WTC11 (cell line): ENCODE data around the gene LRP1. TPM values are rescaled to one million over a fixed set of nuclear protein-coding genes. Genes with fewer than 3 reads are reported as not detected.

Experiments used
- ATAC-seq: fragments of 200-7000 bp; cut with Tn5 transposase; 2 replicates; pipeline ENCODE4 v1.10.0; 2021; ENCODE audit warnings: mild to moderate bottlenecking, moderate library complexity
- CTCF ChIA-PET: fragments of 300-600 bp; sonication (Branson Sonifier 250); formaldehyde crosslinking; loops from one replicate; lab custom pipeline; 2021; ENCODE audit warnings: antibody characterized with exemption; lab: Charles Lee
- POLR2A ChIA-PET: fragments of 350-600 bp; sonication (Branson Sonifier 250); formaldehyde crosslinking; loops from one replicate; lab custom pipeline; 2021; ENCODE audit warnings: antibody characterized with exemption; lab: Charles Lee
- DNase-seq: peaks from one replicate; pipeline ENCODE4 v3.0.0; 2021; ENCODE audit warnings: low spot score
- H3K27ac Mint-ChIP-seq: 2 replicates; pipeline ENCODE4 v1.8.0; 2021; ENCODE audit warnings: mixed read lengths
- H3K27me3 Mint-ChIP-seq: 2 replicates; pipeline ENCODE4 v1.8.0; 2021; ENCODE audit warnings: low read depth, mild to moderate bottlenecking, moderate library complexity, mixed read lengths
- H3K36me3 Mint-ChIP-seq: 2 replicates; pipeline ENCODE4 v1.8.0; 2021; ENCODE audit warnings: mixed read lengths
- H3K4me1 Mint-ChIP-seq: 2 replicates; pipeline ENCODE4 v1.8.0; 2022; ENCODE audit warnings: mixed read lengths
- H3K4me3 Mint-ChIP-seq: 2 replicates; pipeline ENCODE4 v1.8.0; 2021; ENCODE audit warnings: mild to moderate bottlenecking, moderate library complexity, mixed read lengths
- H3K9me3 Mint-ChIP-seq: 2 replicates; pipeline ENCODE4 v1.8.0; 2021; ENCODE audit warnings: mixed read lengths
- CBFB ChIP-seq: sonication (generic); formaldehyde crosslinking; IDR thresholded peaks from 2 replicates; pipeline ENCODE4 v1.8.1; 2022; ENCODE audit warnings: mild to moderate bottlenecking, low read depth, missing genetic modification reagents
- CREM ChIP-seq: sonication (generic); formaldehyde crosslinking; IDR thresholded peaks from 2 replicates; pipeline ENCODE4 v1.8.1; 2022; ENCODE audit warnings: mild to moderate bottlenecking, missing genetic modification reagents, moderate library complexity
- ESRRA ChIP-seq: sonication (generic); formaldehyde crosslinking; IDR thresholded peaks from 2 replicates; pipeline ENCODE4 v1.8.1; 2022; ENCODE audit warnings: mild to moderate bottlenecking, missing genetic modification reagents, borderline replicate concordance
- FOXK1 ChIP-seq: sonication (generic); formaldehyde crosslinking; IDR thresholded peaks from 2 replicates; pipeline ENCODE4 v1.8.0; 2022; ENCODE audit warnings: mild to moderate bottlenecking, moderate library complexity, missing genetic modification reagents
- RELA ChIP-seq: sonication (generic); formaldehyde crosslinking; IDR thresholded peaks from 2 replicates; pipeline ENCODE4 v1.8.1; 2022; ENCODE audit warnings: missing genetic modification reagents, mild to moderate bottlenecking, borderline replicate concordance
- RORB ChIP-seq: fragments of 250-450 bp; sonication (Bioruptor Pico); IDR thresholded peaks from 2 replicates; pipeline ENCODE4 v1.9.0; 2021; ENCODE audit warnings: mild to moderate bottlenecking
- SMAD4 ChIP-seq: sonication (generic); formaldehyde crosslinking; IDR thresholded peaks from 2 replicates; pipeline ENCODE4 v1.8.0; 2022; ENCODE audit warnings: mild to moderate bottlenecking, missing genetic modification reagents
- ZNF121 ChIP-seq: sonication (generic); formaldehyde crosslinking; IDR thresholded peaks from 2 replicates; pipeline ENCODE4 v1.8.0; 2023; ENCODE audit warnings: missing genetic modification reagents
- ZNF219 ChIP-seq: sonication (generic); formaldehyde crosslinking; IDR thresholded peaks from 2 replicates; pipeline ENCODE4 v1.8.0; 2023; ENCODE audit warnings: missing genetic modification reagents, mild to moderate bottlenecking, borderline replicate concordance
- ZNF263 ChIP-seq: sonication (generic); formaldehyde crosslinking; IDR thresholded peaks from 2 replicates; pipeline ENCODE4 v1.8.1; 2022; ENCODE audit warnings: low read depth, mild to moderate bottlenecking, moderate library complexity, missing genetic modification reagents
- ZNF317 ChIP-seq: sonication (generic); formaldehyde crosslinking; IDR thresholded peaks from 2 replicates; pipeline ENCODE4 v1.8.1; 2023; ENCODE audit warnings: low read depth, mild to moderate bottlenecking, moderate library complexity, missing genetic modification reagents, borderline replicate concordance
- ZNF396 ChIP-seq: fragments of 250-450 bp; sonication (Bioruptor Pico); IDR thresholded peaks from 2 replicates; pipeline ENCODE4 v1.8.0; 2021; ENCODE audit warnings: mild to moderate bottlenecking, moderate library complexity, borderline replicate concordance
- total RNA-seq: library from RNA; stranded (reverse); gene quantifications from 3 replicates; pipeline ENCODE4 v1.2.3, GENCODE V29; 2021
- TF ChIP-seq, protein P1 (sequence below): sonication (generic); formaldehyde crosslinking; IDR thresholded peaks from 2 replicates; pipeline ENCODE4 v1.8.1; 2023; ENCODE audit warnings: mild to moderate bottlenecking, moderate library complexity, missing genetic modification reagents
- TF ChIP-seq, protein P2 (sequence below): fragments of 250-450 bp; sonication (Bioruptor Pico); IDR thresholded peaks from 2 replicates; pipeline ENCODE4 v1.9.0; 2021; ENCODE audit warnings: moderate library complexity, mild to moderate bottlenecking, inconsistent platforms, borderline replicate concordance
- TF ChIP-seq, protein P3 (sequence below): sonication (generic); formaldehyde crosslinking; IDR thresholded peaks from 2 replicates; pipeline ENCODE4 v1.8.1; 2022; ENCODE audit warnings: low read depth, mild to moderate bottlenecking, moderate library complexity, missing genetic modification reagents, borderline replicate concordance
- TF ChIP-seq, protein P4 (sequence below): sonication (generic); formaldehyde crosslinking; IDR thresholded peaks from 2 replicates; pipeline ENCODE4 v1.8.0; 2022; ENCODE audit warnings: mild to moderate bottlenecking, missing genetic modification reagents
- TF ChIP-seq, protein P5 (sequence below): fragments of 200-600 bp; IDR thresholded peaks from 2 replicates; pipeline ENCODE4 v1.8.0; 2022; ENCODE audit warnings: antibody characterized with exemption
- TF ChIP-seq, protein P6 (sequence below): fragments of 250-450 bp; sonication (Bioruptor Pico); IDR thresholded peaks from 2 replicates; pipeline ENCODE4 v1.9.0; 2021; ENCODE audit warnings: mild to moderate bottlenecking
- TF ChIP-seq, protein P7 (sequence below): fragments of 250-450 bp; sonication (Bioruptor Pico); IDR thresholded peaks from 2 replicates; pipeline ENCODE4 v1.9.0; 2021; ENCODE audit warnings: mild to moderate bottlenecking
- TF ChIP-seq, protein P8 (sequence below): sonication (generic); formaldehyde crosslinking; IDR thresholded peaks from 2 replicates; pipeline ENCODE4 v1.8.1; 2023; ENCODE audit warnings: mild to moderate bottlenecking, missing genetic modification reagents, moderate library complexity

The LRP1 gene
- total RNA-seq, 1 experiment from 2014 or later, result 120 TPM

DNA sequence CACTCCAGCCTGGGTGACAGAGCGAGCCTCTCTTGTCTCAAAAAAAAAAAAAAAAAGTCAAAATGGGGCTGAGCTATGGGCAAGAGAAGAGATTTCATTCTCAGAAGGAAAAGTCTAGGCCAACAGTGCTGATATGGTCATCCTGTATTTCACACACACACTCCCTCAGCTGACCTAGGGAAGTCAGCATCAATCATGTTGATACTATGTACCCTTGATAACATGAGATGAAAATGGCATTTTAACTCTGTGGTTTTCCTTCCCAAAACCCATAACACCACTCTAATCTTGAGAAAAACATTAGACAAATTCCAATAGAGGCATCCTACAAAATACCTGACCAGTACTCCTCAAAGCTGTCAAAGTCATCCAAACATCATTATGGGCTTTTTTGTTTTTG lies 47.4 kb upstream of the LRP1 start:
- Mint-ChIP-seq H3K4me3 (no peak overlapping the region), H3K27me3 (no peaks in the 10 kb centered on the region), H3K36me3 (peaks cover 5% of the 10 kb centered on the region), H3K4me1 (peaks cover 15% of the 10 kb centered on the region), H3K27ac (no peak overlapping the region; the same call in 1 of the 2 replicates), H3K9me3 (no peaks in the 10 kb centered on the region)
- DNase-seq (no peak), ATAC-seq (no peak)
- ChIA-PET POLR2A (interaction anchor here (3.1 kb wide), 1 partner anchor 7 kb away, joined by 33 read pairs; the partner anchor contains the start of gene NAB2), CTCF (interaction anchor here (0.7 to 7.5 kb wide), 4 partner anchors 10 to 79 kb away, joined by 3 to 71 read pairs (median 8); partner anchors contain the start of gene STAT6)
- no peak for TF ChIP-seq FOXK1 (CRISPR knock-in tag)
- no peak for TF ChIP-seq SMAD4
- no peak for TF ChIP-seq ESRRA (CRISPR knock-in tag)
- no peak for TF ChIP-seq CREM (CRISPR knock-in tag)
- TF ChIP-seq ZNF219 (CRISPR knock-in tag), result no peak
- TF ChIP-seq ZNF121, result no peak
- no peak for TF ChIP-seq ZNF317 (CRISPR knock-in tag)
- TF ChIP-seq, protein P1, sequence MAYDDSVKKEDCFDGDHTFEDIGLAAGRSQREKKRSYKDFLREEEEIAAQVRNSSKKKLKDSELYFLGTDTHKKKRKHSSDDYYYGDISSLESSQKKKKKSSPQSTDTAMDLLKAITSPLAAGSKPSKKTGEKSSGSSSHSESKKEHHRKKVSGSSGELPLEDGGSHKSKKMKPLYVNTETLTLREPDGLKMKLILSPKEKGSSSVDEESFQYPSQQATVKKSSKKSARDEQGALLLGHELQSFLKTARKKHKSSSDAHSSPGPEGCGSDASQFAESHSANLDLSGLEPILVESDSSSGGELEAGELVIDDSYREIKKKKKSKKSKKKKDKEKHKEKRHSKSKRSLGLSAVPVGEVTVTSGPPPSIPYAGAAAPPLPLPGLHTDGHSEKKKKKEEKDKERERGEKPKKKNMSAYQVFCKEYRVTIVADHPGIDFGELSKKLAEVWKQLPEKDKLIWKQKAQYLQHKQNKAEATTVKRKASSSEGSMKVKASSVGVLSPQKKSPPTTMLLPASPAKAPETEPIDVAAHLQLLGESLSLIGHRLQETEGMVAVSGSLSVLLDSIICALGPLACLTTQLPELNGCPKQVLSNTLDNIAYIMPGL (CRISPR knock-in tag), result no peak
- TF ChIP-seq, protein P2, sequence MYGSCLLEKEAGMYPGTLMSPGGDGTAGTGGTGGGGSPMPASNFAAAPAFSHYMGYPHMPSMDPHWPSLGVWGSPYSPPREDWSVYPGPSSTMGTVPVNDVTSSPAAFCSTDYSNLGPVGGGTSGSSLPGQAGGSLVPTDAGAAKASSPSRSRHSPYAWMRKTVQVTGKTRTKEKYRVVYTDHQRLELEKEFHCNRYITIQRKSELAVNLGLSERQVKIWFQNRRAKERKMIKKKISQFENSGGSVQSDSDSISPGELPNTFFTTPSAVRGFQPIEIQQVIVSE, result no peak
- TF ChIP-seq, protein P3, sequence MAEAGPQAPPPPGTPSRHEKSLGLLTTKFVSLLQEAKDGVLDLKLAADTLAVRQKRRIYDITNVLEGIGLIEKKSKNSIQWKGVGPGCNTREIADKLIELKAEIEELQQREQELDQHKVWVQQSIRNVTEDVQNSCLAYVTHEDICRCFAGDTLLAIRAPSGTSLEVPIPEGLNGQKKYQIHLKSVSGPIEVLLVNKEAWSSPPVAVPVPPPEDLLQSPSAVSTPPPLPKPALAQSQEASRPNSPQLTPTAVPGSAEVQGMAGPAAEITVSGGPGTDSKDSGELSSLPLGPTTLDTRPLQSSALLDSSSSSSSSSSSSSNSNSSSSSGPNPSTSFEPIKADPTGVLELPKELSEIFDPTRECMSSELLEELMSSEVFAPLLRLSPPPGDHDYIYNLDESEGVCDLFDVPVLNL (CRISPR knock-in tag), result no peak
- TF ChIP-seq CBFB (CRISPR knock-in tag), result no peak
- TF ChIP-seq, protein P4, sequence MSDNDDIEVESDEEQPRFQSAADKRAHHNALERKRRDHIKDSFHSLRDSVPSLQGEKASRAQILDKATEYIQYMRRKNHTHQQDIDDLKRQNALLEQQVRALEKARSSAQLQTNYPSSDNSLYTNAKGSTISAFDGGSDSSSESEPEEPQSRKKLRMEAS, result no peak
- TF ChIP-seq, protein P5, sequence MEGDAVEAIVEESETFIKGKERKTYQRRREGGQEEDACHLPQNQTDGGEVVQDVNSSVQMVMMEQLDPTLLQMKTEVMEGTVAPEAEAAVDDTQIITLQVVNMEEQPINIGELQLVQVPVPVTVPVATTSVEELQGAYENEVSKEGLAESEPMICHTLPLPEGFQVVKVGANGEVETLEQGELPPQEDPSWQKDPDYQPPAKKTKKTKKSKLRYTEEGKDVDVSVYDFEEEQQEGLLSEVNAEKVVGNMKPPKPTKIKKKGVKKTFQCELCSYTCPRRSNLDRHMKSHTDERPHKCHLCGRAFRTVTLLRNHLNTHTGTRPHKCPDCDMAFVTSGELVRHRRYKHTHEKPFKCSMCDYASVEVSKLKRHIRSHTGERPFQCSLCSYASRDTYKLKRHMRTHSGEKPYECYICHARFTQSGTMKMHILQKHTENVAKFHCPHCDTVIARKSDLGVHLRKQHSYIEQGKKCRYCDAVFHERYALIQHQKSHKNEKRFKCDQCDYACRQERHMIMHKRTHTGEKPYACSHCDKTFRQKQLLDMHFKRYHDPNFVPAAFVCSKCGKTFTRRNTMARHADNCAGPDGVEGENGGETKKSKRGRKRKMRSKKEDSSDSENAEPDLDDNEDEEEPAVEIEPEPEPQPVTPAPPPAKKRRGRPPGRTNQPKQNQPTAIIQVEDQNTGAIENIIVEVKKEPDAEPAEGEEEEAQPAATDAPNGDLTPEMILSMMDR, result no peak
- TF ChIP-seq RELA (CRISPR knock-in tag), result no peak
- TF ChIP-seq ZNF396, result no peak
- TF ChIP-seq, protein P6, sequence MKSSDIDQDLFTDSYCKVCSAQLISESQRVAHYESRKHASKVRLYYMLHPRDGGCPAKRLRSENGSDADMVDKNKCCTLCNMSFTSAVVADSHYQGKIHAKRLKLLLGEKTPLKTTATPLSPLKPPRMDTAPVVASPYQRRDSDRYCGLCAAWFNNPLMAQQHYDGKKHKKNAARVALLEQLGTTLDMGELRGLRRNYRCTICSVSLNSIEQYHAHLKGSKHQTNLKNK (CRISPR knock-in tag), result no peak
- TF ChIP-seq, protein P7, sequence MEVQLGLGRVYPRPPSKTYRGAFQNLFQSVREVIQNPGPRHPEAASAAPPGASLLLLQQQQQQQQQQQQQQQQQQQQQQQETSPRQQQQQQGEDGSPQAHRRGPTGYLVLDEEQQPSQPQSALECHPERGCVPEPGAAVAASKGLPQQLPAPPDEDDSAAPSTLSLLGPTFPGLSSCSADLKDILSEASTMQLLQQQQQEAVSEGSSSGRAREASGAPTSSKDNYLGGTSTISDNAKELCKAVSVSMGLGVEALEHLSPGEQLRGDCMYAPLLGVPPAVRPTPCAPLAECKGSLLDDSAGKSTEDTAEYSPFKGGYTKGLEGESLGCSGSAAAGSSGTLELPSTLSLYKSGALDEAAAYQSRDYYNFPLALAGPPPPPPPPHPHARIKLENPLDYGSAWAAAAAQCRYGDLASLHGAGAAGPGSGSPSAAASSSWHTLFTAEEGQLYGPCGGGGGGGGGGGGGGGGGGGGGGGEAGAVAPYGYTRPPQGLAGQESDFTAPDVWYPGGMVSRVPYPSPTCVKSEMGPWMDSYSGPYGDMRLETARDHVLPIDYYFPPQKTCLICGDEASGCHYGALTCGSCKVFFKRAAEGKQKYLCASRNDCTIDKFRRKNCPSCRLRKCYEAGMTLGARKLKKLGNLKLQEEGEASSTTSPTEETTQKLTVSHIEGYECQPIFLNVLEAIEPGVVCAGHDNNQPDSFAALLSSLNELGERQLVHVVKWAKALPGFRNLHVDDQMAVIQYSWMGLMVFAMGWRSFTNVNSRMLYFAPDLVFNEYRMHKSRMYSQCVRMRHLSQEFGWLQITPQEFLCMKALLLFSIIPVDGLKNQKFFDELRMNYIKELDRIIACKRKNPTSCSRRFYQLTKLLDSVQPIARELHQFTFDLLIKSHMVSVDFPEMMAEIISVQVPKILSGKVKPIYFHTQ (CRISPR knock-in tag), result no peak
- TF ChIP-seq, protein P8, sequence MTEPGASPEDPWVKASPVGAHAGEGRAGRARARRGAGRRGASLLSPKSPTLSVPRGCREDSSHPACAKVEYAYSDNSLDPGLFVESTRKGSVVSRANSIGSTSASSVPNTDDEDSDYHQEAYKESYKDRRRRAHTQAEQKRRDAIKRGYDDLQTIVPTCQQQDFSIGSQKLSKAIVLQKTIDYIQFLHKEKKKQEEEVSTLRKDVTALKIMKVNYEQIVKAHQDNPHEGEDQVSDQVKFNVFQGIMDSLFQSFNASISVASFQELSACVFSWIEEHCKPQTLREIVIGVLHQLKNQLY (CRISPR knock-in tag), result no peak
- TF ChIP-seq ZNF263, result no peak
- no peak for TF ChIP-seq RORB
